Gastroesophageal sphincter (tissue), 2 donors: Measurements from ENCODE around the gene PDXK.

Source experiments
- EP300 ChIP-seq: sonication (generic); formaldehyde crosslinking; IDR thresholded peaks from one replicate; pipeline ENCODE4 v1.6.1; 2017; ENCODE audit warnings: antibody characterized with exemption, mild to moderate bottlenecking
- POLR2A ChIP-seq, 2 donors: fragments of 450-650 bp; IDR thresholded peaks; one replicate each; pipeline ENCODE4 v1.6.1; 2017; ENCODE audit warnings: antibody characterized with exemption in 2 of 2, mild to moderate bottlenecking in 2 of 2, moderate library complexity in 1 of 2

DNA sequence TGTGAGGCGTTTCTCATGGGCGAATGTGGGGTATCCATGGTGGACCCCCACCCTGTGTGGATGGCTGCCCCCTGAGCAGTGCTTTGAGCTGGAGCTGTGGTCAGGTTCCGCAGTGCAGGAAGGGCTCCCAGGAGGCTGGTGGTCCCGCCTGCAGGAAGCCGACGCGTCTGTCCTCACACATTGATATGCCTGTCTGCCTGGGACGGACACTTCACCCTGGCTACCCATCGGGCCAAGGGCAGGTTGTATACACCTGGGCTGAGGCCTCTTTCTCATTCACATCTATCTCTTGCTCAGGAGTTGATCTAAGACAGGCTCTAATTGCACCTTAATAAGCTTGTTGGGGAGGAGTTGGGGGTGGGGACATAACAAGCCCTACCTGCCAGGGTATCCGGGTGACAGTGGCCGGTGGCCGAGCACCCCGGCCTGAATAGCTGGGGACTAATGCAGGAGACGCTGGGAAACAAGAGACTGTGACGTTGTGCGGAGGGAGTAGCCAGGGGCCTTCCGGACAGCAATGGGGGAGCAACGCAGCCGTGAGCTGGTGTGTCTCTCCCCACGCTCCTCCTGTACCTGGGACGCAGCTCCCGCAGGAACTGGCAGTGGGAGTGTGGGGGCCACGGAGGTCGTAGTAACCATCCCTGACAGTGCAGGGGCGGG lies 21.7 kb downstream of the PDXK start:
- TF ChIP-seq EP300 (no peak), POLR2A (IDR thresholded peaks at IDR 0.05) (no peak)
